ENCODE data around the gene UBIAD1. TPM values are rescaled to one million over a fixed set of nuclear protein-coding genes. Genes with fewer than 3 reads are reported as not detected.

UBIAD1 gene
- total RNA-seq, 1 donor from 2014 or later: 15.4 TPM

DNA sequence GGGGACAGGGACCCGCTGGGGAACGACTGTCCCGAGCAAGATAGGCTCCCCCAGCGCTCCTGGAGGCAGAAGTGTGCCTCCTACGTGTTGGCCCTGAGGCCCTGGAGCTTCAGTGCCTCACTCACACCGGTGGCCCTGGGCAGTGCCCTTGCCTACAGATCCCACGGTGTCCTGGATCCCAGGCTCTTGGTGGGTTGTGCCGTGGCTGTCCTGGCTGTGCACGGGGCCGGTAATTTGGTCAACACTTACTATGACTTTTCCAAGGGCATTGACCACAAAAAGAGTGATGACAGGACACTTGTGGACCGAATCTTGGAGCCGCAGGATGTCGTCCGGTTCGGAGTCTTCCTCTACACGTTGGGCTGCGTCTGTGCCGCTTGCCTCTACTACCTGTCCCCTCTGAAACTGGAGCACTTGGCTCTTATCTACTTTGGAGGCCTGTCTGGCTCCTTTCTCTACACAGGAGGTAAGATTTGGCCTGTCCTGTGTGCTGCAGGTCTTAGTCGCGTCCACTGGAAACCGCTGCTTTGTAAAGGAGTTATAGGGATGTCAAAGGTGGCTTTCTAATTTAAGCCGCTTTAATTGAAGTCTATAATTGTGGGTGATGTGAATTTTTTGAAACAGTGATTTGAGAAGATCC lies 717 bp downstream of the UBIAD1 start:
- Histone ChIP-seq H3K9ac (ENCODE audit: low read length) (peak overlapping the region; percentile 96), H3K79me2 (ENCODE audit: insufficient read depth, low read length) (peaks cover 27% of the 10 kb centered on the region), H3K4me2 (ENCODE audit: low read length) (peak overlapping the region; percentile 97), H3K9me3 (ENCODE audit: insufficient read depth, low read depth, low read length) (no peaks in the 10 kb centered on the region), H3K4me3 (ENCODE audit: insufficient read depth, low read depth, low read length) (peak overlapping the region; percentile 85), H3K27me3 (ENCODE audit: insufficient read depth, low read length) (no peaks in the 10 kb centered on the region), H3K36me3 (ENCODE audit: insufficient read depth, low read length) (no peaks in the 10 kb centered on the region), H3K4me1 (ENCODE audit: insufficient read depth, low read length) (peaks cover 13% of the 10 kb centered on the region), H2AFZ (ENCODE audit: low read depth, low read length) (peak overlapping the region; percentile 98), H3K27ac (ENCODE audit: low read depth, low read length) (peak overlapping the region; percentile 90), H4K20me1 (ENCODE audit: insufficient read depth, low read length) (no peaks in the 10 kb centered on the region)
- FAIRE-seq: no peak
- Mint-ChIP-seq H3K4me3 (ENCODE audit: unreplicated experiment) (peak overlapping the region; percentile 90), H3K4me1 (ENCODE audit: low read depth, unreplicated experiment) (peaks cover 14% of the 10 kb centered on the region), H3K27ac (ENCODE audit: unreplicated experiment) (peak overlapping the region; percentile 84), H3K27me3 (ENCODE audit: low read depth, unreplicated experiment) (no peaks in the 10 kb centered on the region), H3K9me3 (ENCODE audit: unreplicated experiment) (no peaks in the 10 kb centered on the region), H3K36me3 (ENCODE audit: low read depth, unreplicated experiment) (no peaks in the 10 kb centered on the region)
- no peak for DNase-seq (ENCODE audit: low read depth)
- TF ChIP-seq CTCF (IDR thresholded peaks at IDR 0.05; ENCODE audit: insufficient read depth, low read depth, low read length): no peak
- no peak for TF ChIP-seq EZH2 (IDR thresholded peaks at IDR 0.05; ENCODE audit: insufficient read depth, low read length)

- peaks cover 26% of the 10 kb centered on the region for H3K79me2 ChIP-seq (ENCODE audit: insufficient read depth, low read length)
- TF ChIP-seq CTCF (IDR thresholded peaks at IDR 0.05; ENCODE audit: insufficient read depth, low read depth, low read length): no peak
- no peak for TF ChIP-seq EZH2 (IDR thresholded peaks at IDR 0.05; ENCODE audit: insufficient read depth, low read length)
- Mint-ChIP-seq H3K9me3 (ENCODE audit: unreplicated experiment) (no peaks in the 10 kb centered on the region), H3K4me1 (ENCODE audit: low read depth, unreplicated experiment) (peaks cover 14% of the 10 kb centered on the region), H3K27ac (ENCODE audit: unreplicated experiment) (no peak overlapping the region), H3K4me3 (ENCODE audit: unreplicated experiment) (no peak overlapping the region), H3K27me3 (ENCODE audit: low read depth, unreplicated experiment) (no peaks in the 10 kb centered on the region), H3K36me3 (ENCODE audit: low read depth, unreplicated experiment) (peaks cover 3% of the 10 kb centered on the region)
- H3K27me3 ChIP-seq (ENCODE audit: insufficient read depth, low read length): no peaks in the 10 kb centered on the region
- no peaks in the 10 kb centered on the region for H3K9me3 ChIP-seq (ENCODE audit: insufficient read depth, low read depth, low read length)
- H3K27ac ChIP-seq (ENCODE audit: low read depth, low read length): no peak overlapping the region
- peaks cover 11% of the 10 kb centered on the region for H3K4me1 ChIP-seq (ENCODE audit: insufficient read depth, low read length)
- FAIRE-seq (no peak), DNase-seq (ENCODE audit: low read depth) (no peak)
- H4K20me1 ChIP-seq (ENCODE audit: insufficient read depth, low read length): peaks cover 18% of the 10 kb centered on the region
- no peak overlapping the region for H3K4me3 ChIP-seq (ENCODE audit: insufficient read depth, low read depth, low read length)
- H3K4me2 ChIP-seq (ENCODE audit: low read length): no peak overlapping the region
- no peaks in the 10 kb centered on the region for H3K36me3 ChIP-seq (ENCODE audit: insufficient read depth, low read length)
- H3K9ac ChIP-seq (ENCODE audit: low read length): no peak overlapping the region
- H2AFZ ChIP-seq (ENCODE audit: low read depth, low read length): no peak overlapping the region
Observed at GRCh38 chr1:11279152-11279551, 6.2 kb downstream of the UBIAD1 start.

- no peak for TF ChIP-seq EZH2 (IDR thresholded peaks at IDR 0.05; ENCODE audit: insufficient read depth, low read length)
- no peak for TF ChIP-seq CTCF (IDR thresholded peaks at IDR 0.05; ENCODE audit: insufficient read depth, low read depth, low read length)
- FAIRE-seq: no peak
- Histone ChIP-seq H3K9ac (ENCODE audit: low read length) (no peak overlapping the region), H2AFZ (ENCODE audit: low read depth, low read length) (no peak overlapping the region), H3K27me3 (ENCODE audit: insufficient read depth, low read length) (no peaks in the 10 kb centered on the region), H3K4me2 (ENCODE audit: low read length) (no peak overlapping the region), H3K9me3 (ENCODE audit: insufficient read depth, low read depth, low read length) (no peaks in the 10 kb centered on the region), H3K36me3 (ENCODE audit: insufficient read depth, low read length) (no peaks in the 10 kb centered on the region), H3K79me2 (ENCODE audit: insufficient read depth, low read length) (peaks cover 23% of the 10 kb centered on the region), H3K27ac (ENCODE audit: low read depth, low read length) (no peak overlapping the region), H3K4me1 (ENCODE audit: insufficient read depth, low read length) (peaks cover 11% of the 10 kb centered on the region), H4K20me1 (ENCODE audit: insufficient read depth, low read length) (peaks cover 20% of the 10 kb centered on the region), H3K4me3 (ENCODE audit: insufficient read depth, low read depth, low read length) (no peak overlapping the region)
- Mint-ChIP-seq H3K27ac (ENCODE audit: unreplicated experiment) (no peak overlapping the region), H3K4me3 (ENCODE audit: unreplicated experiment) (no peak overlapping the region), H3K36me3 (ENCODE audit: low read depth, unreplicated experiment) (peaks cover 3% of the 10 kb centered on the region), H3K9me3 (ENCODE audit: unreplicated experiment) (no peaks in the 10 kb centered on the region), H3K4me1 (ENCODE audit: low read depth, unreplicated experiment) (peaks cover 14% of the 10 kb centered on the region), H3K27me3 (ENCODE audit: low read depth, unreplicated experiment) (no peaks in the 10 kb centered on the region)
- no peak for DNase-seq (ENCODE audit: low read depth)
Observed at GRCh38 chr1:11279630-11280029, 6.6 kb downstream of the UBIAD1 start.
